Measurements from ENCODE around the gene ALG11.
A peak's percentile ranks its signal among the peaks of the same experiment; 100 is the strongest.
"Not testable (repeated sequence)": the region's sequence is repeated elsewhere in the genome, so short reads cannot be mapped to it uniquely, and the experiment has no call there.

ALG11 gene

GRCh38 chr13:52011632-52012511 is at the start of gene ALG11:
Gene ALG11 (plus strand): TSS chr13:52012398. CDS start chr13:52012419, 21 bp downstream.
- peak; percentile 83 to 99 (median 98) for DNase-seq

GRCh38 chr13:51966186-51966585 is 46.0 kb upstream of the ALG11 start:
- DNase-seq, result no peak

- no peak for DNase-seq
Observed at GRCh38 chr13:51967482-51968446, 44.4 kb upstream of the ALG11 start.

GRCh38 chr13:51970349-51970748 is 41.8 kb upstream of the ALG11 start:
- DNase-seq, result no peak

- DNase-seq, result no peak
Observed at GRCh38 chr13:51971520-51972426, 40.4 kb upstream of the ALG11 start.

GRCh38 chr13:51974482-51974881 is 37.7 kb upstream of the ALG11 start:
- DNase-seq, result no peak

- no peak for DNase-seq
Observed at GRCh38 chr13:51976423-51976822, 35.8 kb upstream of the ALG11 start.

- no peak for DNase-seq
Observed at GRCh38 chr13:51976890-51977289, 35.3 kb upstream of the ALG11 start.

GRCh38 chr13:51977625-51978024 is 34.6 kb upstream of the ALG11 start:
- DNase-seq, result no peak

- no peak for DNase-seq
Observed at GRCh38 chr13:51978796-51979556, 33.2 kb upstream of the ALG11 start.

- no peak for DNase-seq
Observed at GRCh38 chr13:51980908-51981307, 31.3 kb upstream of the ALG11 start.

GRCh38 chr13:51981355-51981754 is 30.8 kb upstream of the ALG11 start:
- DNase-seq, result no peak

GRCh38 chr13:51983292-51983691 is 28.9 kb upstream of the ALG11 start:
- DNase-seq, result not testable (repeated sequence)

GRCh38 chr13:51984904-51985303 is 27.3 kb upstream of the ALG11 start:
- DNase-seq, result not testable (repeated sequence)

- no peak for DNase-seq
Observed at GRCh38 chr13:51988988-51989618, 23.1 kb upstream of the ALG11 start.

- DNase-seq, result no peak
Observed at GRCh38 chr13:51993713-51994112, 18.5 kb upstream of the ALG11 start.

GRCh38 chr13:51995677-51996551 is 16.3 kb upstream of the ALG11 start:
- DNase-seq, result peak in 28 of 58 donors; percentile 8 to 70 (median 34)

- no peak for DNase-seq
Observed at GRCh38 chr13:51996641-51997040, 15.6 kb upstream of the ALG11 start.

GRCh38 chr13:51997186-51997585 is 15.0 kb upstream of the ALG11 start:
- DNase-seq, result no peak
